ENCODE results near the gene ARL15. TPM values are rescaled to one million over a fixed set of nuclear protein-coding genes. Genes with fewer than 3 reads are reported as not detected.

Gene ARL15
- total RNA-seq, 1 experiment from 2014 or later = 15.7 TPM

GRCh38 chr5:54315736-54316528, 5.6 kb upstream of the ARL15 start:
- DNase-seq (ENCODE audit: extremely low read depth, low read depth) = no peak

- no peak for DNase-seq (ENCODE audit: extremely low read depth, low read depth)
Observed at GRCh38 chr5:54313311-54314270, 3.2 kb upstream of the ARL15 start.

GRCh38 chr5:54312499-54312898, 2.1 kb upstream of the ARL15 start:
- DNase-seq (ENCODE audit: extremely low read depth, low read depth) = no peak

GRCh38 chr5:54311176-54311677, 854 bp upstream of the ARL15 start:
- DNase-seq (ENCODE audit: extremely low read depth, low read depth) = no peak

- DNase-seq (ENCODE audit: extremely low read depth, low read depth) = no peak
Observed at GRCh38 chr5:54309691-54310432, 511 bp downstream of the ARL15 start.

- DNase-seq (ENCODE audit: extremely low read depth, low read depth) = no peak
Observed at GRCh38 chr5:54309276-54309675, 1.1 kb downstream of the ARL15 start.

GRCh38 chr5:54307583-54307982, 2.8 kb downstream of the ARL15 start:
- DNase-seq (ENCODE audit: extremely low read depth, low read depth) = no peak

- no peak for DNase-seq (ENCODE audit: extremely low read depth, low read depth)
Observed at GRCh38 chr5:54306893-54307292, 3.5 kb downstream of the ARL15 start.

- DNase-seq (ENCODE audit: extremely low read depth, low read depth) = no peak
Observed at GRCh38 chr5:54305737-54306136, 4.6 kb downstream of the ARL15 start.

GRCh38 chr5:54304040-54304439, 6.3 kb downstream of the ARL15 start:
- no peak for DNase-seq (ENCODE audit: extremely low read depth, low read depth)

- DNase-seq (ENCODE audit: extremely low read depth, low read depth) = no peak
Observed at GRCh38 chr5:54302267-54302687, 8.1 kb downstream of the ARL15 start.

GRCh38 chr5:54301849-54302248, 8.5 kb downstream of the ARL15 start:
- DNase-seq (ENCODE audit: extremely low read depth, low read depth) = no peak

- no peak for DNase-seq (ENCODE audit: extremely low read depth, low read depth)
Observed at GRCh38 chr5:54301220-54301619, 9.2 kb downstream of the ARL15 start.

- DNase-seq (ENCODE audit: extremely low read depth, low read depth) = no peak
Observed at GRCh38 chr5:54298947-54299346, 11.4 kb downstream of the ARL15 start.

- no peak for DNase-seq (ENCODE audit: extremely low read depth, low read depth)
Observed at GRCh38 chr5:54296386-54296785, 14.0 kb downstream of the ARL15 start.

- DNase-seq (ENCODE audit: extremely low read depth, low read depth) = no peak
Observed at GRCh38 chr5:54295651-54296276, 14.6 kb downstream of the ARL15 start.

- DNase-seq (ENCODE audit: extremely low read depth, low read depth) = no peak
Observed at GRCh38 chr5:54294097-54294667, 16.2 kb downstream of the ARL15 start.

GRCh38 chr5:54292866-54293265, 17.5 kb downstream of the ARL15 start:
- DNase-seq (ENCODE audit: extremely low read depth, low read depth) = no peak

GRCh38 chr5:54291498-54291897, 18.9 kb downstream of the ARL15 start:
- DNase-seq (ENCODE audit: extremely low read depth, low read depth) = no peak

- no peak for DNase-seq (ENCODE audit: extremely low read depth, low read depth)
Observed at GRCh38 chr5:54289769-54290168, 20.6 kb downstream of the ARL15 start.

Data from NCI-H460 (cell line).